Ovary (tissue), 9 donors: ENCODE measurements around the gene SPINK5. TPM values are rescaled to one million over a fixed set of nuclear protein-coding genes. Genes with fewer than 3 reads are reported as not detected.

Experiments used
- DNase-seq, 5 donors: peaks; one replicate each; pipeline ENCODE4 v3.0.0-alpha.2; 2019 to 2020
- H3K27ac ChIP-seq, 2 donors: fragments of 200-600 bp; one replicate each; pipeline versions ENCODE4 v1.5.1 to v1.8.0; 2019 to 2022
- H3K27me3 ChIP-seq: fragments of 200-600 bp; one replicate; pipeline ENCODE4 v1.8.0; 2022
- H3K36me3 ChIP-seq: fragments of 200-600 bp; sonication (generic); one replicate; pipeline ENCODE4 v1.5.1; 2019
- H3K4me1 ChIP-seq: one replicate; pipeline ENCODE4 v1.8.1; 2013; ENCODE audit warnings: mild to moderate bottlenecking, moderate library complexity; ENCODE audit not compliant: insufficient read depth
- H3K4me3 ChIP-seq: fragments of 200-600 bp; sonication (generic); one replicate; pipeline ENCODE4 v1.5.1; 2017
- H3K9me3 ChIP-seq, 2 donors: fragments of 200-600 bp in 1 of 2; sonication (generic) in 1 of 2; one replicate each; pipeline versions ENCODE4 v1.5.1 to v1.8.1; 2013 to 2019; ENCODE audit warnings: mild to moderate bottlenecking in 1 of 2, moderate library complexity in 1 of 2
- EP300 ChIP-seq: sonication (generic); formaldehyde crosslinking; IDR thresholded peaks from one replicate; pipeline ENCODE4 v1.6.1; 2017; ENCODE audit warnings: antibody characterized with exemption
- POLR2A ChIP-seq: fragments of 450-650 bp; IDR thresholded peaks from one replicate; pipeline ENCODE4 v1.6.1; 2017; ENCODE audit warnings: antibody characterized with exemption, mild to moderate bottlenecking, moderate library complexity
- WGBS, 3 donors: extraction: QIAGEN DNeasy Blood & Tissue Kit in 1 of 3; methylation state at CpG; one replicate each; pipeline versions ENCODE4 v1.1.5 to v1.1.7; 2013 to 2017; 5-methylcytosine and 5-hydroxymethylcytosine counted together
- intact Hi-C, 4 donors: fragments of 100-400 bp; cut with DNase I; formaldehyde crosslinking; loops; one replicate each; pipeline versions ENCODE4 v1.11.0 to v1.15.1; 2022 to 2023
- polyA plus RNA-seq, 2 donors: library from polyadenylated mRNA; stranded (reverse); fragments of 200-250 nt in 1 of 2; fragments of 350-450 nt in 1 of 2; fragmentation: Illumina TruSeq in 1 of 2; extraction: RNeasy Lipid Tissue Mini Kit (QIAGEN cat#74804) in 1 of 2; gene quantifications; one replicate each; pipeline ENCODE4 v1.2.3, GENCODE V29; 2013 to 2014
- total RNA-seq, 7 donors: library from RNA; depleted of rRNA in 2 of 7; stranded (reverse); fragments of >200 nt in 2 of 7; fragmentation: NEBNext Ultra II Directional in 3 of 7; extraction: Animal tissue kit (Norgen Biotek cat#: 25700) in 3 of 7; gene quantifications; one replicate each; pipeline versions ENCODE4 v1.1.0 to v1.2.4, GENCODE V29; 2016 to 2023
- TF ChIP-seq, protein P1 (sequence below), 3 donors: fragments of 450-650 bp in 2 of 3; fragments of 200-600 bp in 1 of 3; IDR thresholded peaks; one replicate each; pipeline versions ENCODE4 v1.5.1 to v1.8.0; 2016 to 2022; ENCODE audit warnings: antibody characterized with exemption in 3 of 3, mild to moderate bottlenecking in 1 of 3
- donor health status: DM: no; HTN: no; CAD: no; lungs with moderate emphysema.
- donor health status: DM: no; HTN: no; CAD: no.
- donor health status: Bipolar disorder and iron deficiency.
- donor health status: DM: yes; HTN: yes; CAD: no.
- donor health status: DM: no; HTN: no; CAD: no.
- donor health status: DM: yes; HTN: yes; CAD: no.

Gene SPINK5
- total and polyA plus RNA-seq, 9 donors: 0.12 to 4.5 (median 0.55) TPM; not detected in 1

- TF ChIP-seq POLR2A (no peak), EP300 (no peak)
- TF ChIP-seq, protein P1, sequence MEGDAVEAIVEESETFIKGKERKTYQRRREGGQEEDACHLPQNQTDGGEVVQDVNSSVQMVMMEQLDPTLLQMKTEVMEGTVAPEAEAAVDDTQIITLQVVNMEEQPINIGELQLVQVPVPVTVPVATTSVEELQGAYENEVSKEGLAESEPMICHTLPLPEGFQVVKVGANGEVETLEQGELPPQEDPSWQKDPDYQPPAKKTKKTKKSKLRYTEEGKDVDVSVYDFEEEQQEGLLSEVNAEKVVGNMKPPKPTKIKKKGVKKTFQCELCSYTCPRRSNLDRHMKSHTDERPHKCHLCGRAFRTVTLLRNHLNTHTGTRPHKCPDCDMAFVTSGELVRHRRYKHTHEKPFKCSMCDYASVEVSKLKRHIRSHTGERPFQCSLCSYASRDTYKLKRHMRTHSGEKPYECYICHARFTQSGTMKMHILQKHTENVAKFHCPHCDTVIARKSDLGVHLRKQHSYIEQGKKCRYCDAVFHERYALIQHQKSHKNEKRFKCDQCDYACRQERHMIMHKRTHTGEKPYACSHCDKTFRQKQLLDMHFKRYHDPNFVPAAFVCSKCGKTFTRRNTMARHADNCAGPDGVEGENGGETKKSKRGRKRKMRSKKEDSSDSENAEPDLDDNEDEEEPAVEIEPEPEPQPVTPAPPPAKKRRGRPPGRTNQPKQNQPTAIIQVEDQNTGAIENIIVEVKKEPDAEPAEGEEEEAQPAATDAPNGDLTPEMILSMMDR (IDR thresholded peaks at IDR 0.05): no peak
- Histone ChIP-seq H3K4me3 (no peak overlapping the region), H3K9me3 (no peaks in the 10 kb centered on the region), H3K27ac (no peak overlapping the region), H3K36me3 (no peaks in the 10 kb centered on the region), H3K27me3 (no peaks in the 10 kb centered on the region), H3K4me1 (no peaks in the 10 kb centered on the region)
- intact Hi-C loops: no loop called here
- WGBS, 3 donors: 70 to 79% (median 76%) methylated on average over 2 of the region's 2 CpGs
- no peak for DNase-seq
These were observed 77.9 kb downstream of the SPINK5 start for GRCh38 chr5:148141645-148142044.

GRCh38 chr5:148145916-148146315 is 82.1 kb downstream of the SPINK5 start:
- no peak for DNase-seq
- no peak overlapping the region for H3K27ac ChIP-seq
- H3K36me3 ChIP-seq: no peaks in the 10 kb centered on the region
- intact Hi-C loops: no loop called here
- TF ChIP-seq, protein P1 (IDR thresholded peaks at IDR 0.05): no peak
- TF ChIP-seq POLR2A (no peak), EP300 (no peak)
- H3K4me1 ChIP-seq: no peaks in the 10 kb centered on the region
- H3K27me3 ChIP-seq: no peaks in the 10 kb centered on the region
- no peak overlapping the region for H3K4me3 ChIP-seq
- no peaks in the 10 kb centered on the region for H3K9me3 ChIP-seq

DNA sequence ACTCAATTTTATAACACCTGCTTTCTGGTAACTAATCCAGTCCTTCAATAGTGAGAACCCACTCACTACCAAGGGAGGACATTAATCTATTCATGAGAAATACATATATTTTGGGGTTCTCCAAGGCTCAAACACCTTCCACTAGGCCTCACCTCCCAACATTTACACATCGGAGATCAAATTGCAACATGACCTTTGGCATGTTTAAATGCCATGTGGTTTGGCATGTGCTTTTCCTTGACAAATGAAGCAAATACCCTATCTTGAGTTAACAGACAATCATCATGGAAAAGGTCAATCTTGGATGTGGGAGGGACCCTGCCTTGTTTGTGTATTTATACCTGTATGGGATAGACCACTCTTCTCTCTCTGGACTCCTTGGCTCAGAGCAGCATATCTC is 82.7 kb downstream of the SPINK5 start:
- TF ChIP-seq, protein P1 (IDR thresholded peaks at IDR 0.05): no peak
- no peak for TF ChIP-seq EP300
- TF ChIP-seq POLR2A: no peak
- H3K36me3 ChIP-seq: no peaks in the 10 kb centered on the region
- H3K4me1 ChIP-seq: no peaks in the 10 kb centered on the region
- no peak overlapping the region for H3K27ac ChIP-seq
- DNase-seq: no peak
- H3K27me3 ChIP-seq: no peaks in the 10 kb centered on the region
- 90 to 96% (median 94%) methylated on average over 1 of the region's 1 CpG for WGBS, 3 donors
- intact Hi-C loops: no loop called here
- no peaks in the 10 kb centered on the region for H3K9me3 ChIP-seq
- no peak overlapping the region for H3K4me3 ChIP-seq

- no peak for TF ChIP-seq EP300
- TF ChIP-seq, protein P1 (IDR thresholded peaks at IDR 0.05): no peak
- TF ChIP-seq POLR2A: no peak
- intact Hi-C loops: no loop called here
- H3K27ac ChIP-seq: no peak overlapping the region
These were observed 83.6 kb downstream of the SPINK5 start for GRCh38 chr5:148147415-148147814.

DNA sequence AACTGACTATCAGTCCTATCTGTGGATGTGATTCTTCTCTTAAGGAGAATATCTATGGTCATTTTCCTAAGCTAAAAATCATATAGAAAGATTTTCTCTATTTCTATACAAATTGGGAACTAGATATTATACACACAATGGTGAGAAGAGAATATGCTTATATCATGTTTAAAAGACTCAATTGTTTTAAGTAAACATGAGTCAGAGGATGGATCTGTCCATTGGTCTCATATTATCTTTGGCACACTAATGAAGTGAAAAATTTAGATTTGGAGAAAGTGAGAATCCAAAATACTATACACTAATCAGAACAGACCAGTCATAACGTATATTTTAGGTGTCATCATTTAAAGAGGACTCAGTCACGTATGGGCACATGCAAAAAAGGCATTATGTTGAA is 88.1 kb downstream of the SPINK5 start:
- H3K27me3 ChIP-seq: no peaks in the 10 kb centered on the region
- TF ChIP-seq, protein P1 (IDR thresholded peaks at IDR 0.05): no peak
- TF ChIP-seq EP300 (no peak), POLR2A (no peak)
- no peak overlapping the region for H3K27ac ChIP-seq
- no peaks in the 10 kb centered on the region for H3K9me3 ChIP-seq
- DNase-seq: no peak
- no peak overlapping the region for H3K4me3 ChIP-seq
- WGBS, 3 donors: 65 to 72% (median 69%) methylated on average over 2 of the region's 2 CpGs
- H3K36me3 ChIP-seq: no peaks in the 10 kb centered on the region
- intact Hi-C loops: no loop called here
- H3K4me1 ChIP-seq: no peaks in the 10 kb centered on the region

More at GRCh38 chr5:148147415-148147814, 83.6 kb downstream of the SPINK5 start:
- no peak for DNase-seq
- Histone ChIP-seq H3K36me3 (no peaks in the 10 kb centered on the region), H3K9me3 (no peaks in the 10 kb centered on the region), H3K4me1 (no peaks in the 10 kb centered on the region), H3K4me3 (no peak overlapping the region), H3K27me3 (no peaks in the 10 kb centered on the region)
- 81 to 91% (median 82%) methylated on average over 4 of the region's 4 CpGs for WGBS, 3 donors
